T-cell (primary cell): ENCODE measurements around the gene ARL13A. TPM values are rescaled to one million over a fixed set of nuclear protein-coding genes. Genes with fewer than 3 reads are reported as not detected.

ENCODE experiments used
- ATAC-seq, 4 experiments: fragments of 200-7000 bp in 3 of 4; fragments of 150-1000 bp in 1 of 4; cut with Tn5 transposase; replicated peaks in 1 of 4; 1 replicate in 3 of 4; 2 replicates in 1 of 4; pipeline ENCODE4 v1.10.0; 2021; ENCODE audit warnings: moderate library complexity in 3 of 4, mild to moderate bottlenecking in 2 of 4, moderate number of reproducible peaks in 1 of 4
- CTCF ChIA-PET, 2 donors: fragments of 300-600 bp; sonication (Branson Sonifier 250); formaldehyde crosslinking; loops; one replicate each; lab custom pipeline; 2022; ENCODE audit warnings: antibody characterized with exemption in 2 of 2; lab: Charles Lee
- POLR2A ChIA-PET, 2 donors: fragments of 300-600 bp; sonication (Branson Sonifier 250); formaldehyde crosslinking; loops; one replicate each; lab custom pipeline; 2022; ENCODE audit warnings: antibody characterized with exemption in 2 of 2; lab: Charles Lee
- DNase-seq, 35 experiments: peaks; one replicate each; pipeline versions ENCODE4 v3.0.0 to v3.0.0-alpha.2; 2013 to 2023
- H3K27ac ChIP-seq: one replicate; pipeline ENCODE4 v1.5.1; 2013; ENCODE audit warnings: low read length
- H3K27me3 ChIP-seq, 2 experiments: replicated peaks in 1 of 2; 1 replicate in 1 of 2; 2 replicates in 1 of 2; pipeline versions ENCODE4 v1.6.1 to v1.7.0; 2013; ENCODE audit warnings: low read length in 1 of 2, mixed read lengths in 1 of 2; ENCODE audit not compliant: control insufficient read depth in 2 of 2, insufficient read depth in 2 of 2; ENCODE audit errors: extremely low read depth in 1 of 2
- H3K36me3 ChIP-seq, 2 donors: 1 replicate in 1 of 2; 2 replicates in 1 of 2; pipeline versions ENCODE4 v1.6.1 to v1.7.0; 2013; ENCODE audit warnings: low read length in 1 of 2; ENCODE audit not compliant: control insufficient read depth in 2 of 2, insufficient read depth in 1 of 2; ENCODE audit errors: extremely low read depth in 1 of 2
- H3K4me1 ChIP-seq, 2 experiments: 1 replicate in 1 of 2; 2 replicates in 1 of 2; pipeline versions ENCODE4 v1.6.1 to v1.7.0; 2013; ENCODE audit warnings: low read length in 2 of 2, mixed read lengths in 1 of 2; ENCODE audit not compliant: insufficient read depth in 2 of 2, control insufficient read depth in 1 of 2; ENCODE audit errors: extremely low read depth in 1 of 2
- H3K4me3 ChIP-seq, 2 donors: 1 replicate in 1 of 2; 2 replicates in 1 of 2; pipeline versions ENCODE4 v1.5.1 to v1.7.0; 2013; ENCODE audit warnings: mild to moderate bottlenecking in 2 of 2, low read length in 1 of 2, moderate library complexity in 1 of 2; ENCODE audit not compliant: control insufficient read depth in 1 of 2; ENCODE audit errors: extremely low read depth in 1 of 2
- H3K9me3 ChIP-seq: 2 replicates; pipeline ENCODE4 v1.7.0; 2013
- H3K27ac Mint-ChIP-seq, 2 donors: one replicate each; pipeline ENCODE4 v1.8.0; 2020 to 2021; ENCODE audit warnings: mild to moderate bottlenecking in 2 of 2, mixed read lengths in 2 of 2
- H3K27me3 Mint-ChIP-seq, 2 donors: one replicate each; pipeline ENCODE4 v1.8.0; 2021 to 2022; ENCODE audit warnings: mixed read lengths in 2 of 2
- H3K36me3 Mint-ChIP-seq: one replicate; pipeline ENCODE4 v1.8.0; 2021; ENCODE audit warnings: mixed read lengths
- H3K4me1 Mint-ChIP-seq, 3 donors: one replicate each; pipeline ENCODE4 v1.8.0; 2020 to 2022; ENCODE audit warnings: mixed read lengths in 3 of 3, mild to moderate bottlenecking in 1 of 3
- H3K4me3 Mint-ChIP-seq, 3 donors: one replicate each; pipeline ENCODE4 v1.8.0; 2020 to 2022; ENCODE audit warnings: mild to moderate bottlenecking in 3 of 3, mixed read lengths in 3 of 3, moderate library complexity in 3 of 3
- H3K9me3 Mint-ChIP-seq, 3 donors: one replicate each; pipeline ENCODE4 v1.8.0; 2020 to 2022; ENCODE audit warnings: mixed read lengths in 3 of 3
- WGBS: methylation state at CpG from one replicate; pipeline ENCODE4 v1.1.5; 2013; ENCODE audit warnings: missing lambda C conversion rate; ENCODE audit not compliant: insufficient coverage; 5-methylcytosine and 5-hydroxymethylcytosine counted together
- total RNA-seq, 35 experiments: library from RNA in 6 of 35; stranded (reverse) in 6 of 35; fragments of 120-200 nt in 1 of 35; gene quantifications; one replicate each; pipeline versions ENCODE4 v1.2.1 to v1.2.4 and lab custom pipeline; 2013 to 2026

ARL13A gene
- total RNA-seq: not detected
- total RNA-seq (2013): not detected
- total RNA-seq (lab: John Stamatoyannopoulos, UW): 0 to 0.07 (median 0) reads per million in 29 experiments

DNA sequence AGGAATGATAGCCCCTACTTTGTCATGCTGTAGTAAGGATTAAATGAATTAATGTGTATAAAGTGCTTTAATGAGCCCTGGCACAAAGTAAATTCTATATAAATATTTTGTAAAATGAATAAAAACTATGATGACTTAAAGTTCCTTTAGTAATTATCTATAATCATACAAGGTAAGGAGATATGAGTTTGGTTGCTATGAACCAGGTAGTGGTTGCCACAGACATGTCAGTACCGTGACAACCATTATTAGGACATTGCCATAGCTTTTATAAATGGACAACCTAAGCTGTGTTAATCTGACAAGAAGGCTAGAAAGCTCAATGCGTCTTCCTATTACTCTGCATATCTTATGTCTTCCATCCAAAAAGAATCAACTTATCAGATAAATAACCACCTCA lies at the start of gene ARL13A:
ARL13A (plus strand) TSS at position 301 of the 400 bp plus-strand sequence. CDS start 3,982 bp downstream, outside the sequence.
- Mint-ChIP-seq H3K27ac (no peak within 1 kb of the TSS), H3K36me3 (peaks cover 4% of the 10 kb centered on the region), H3K4me1 (no peaks in the 10 kb centered on the region), H3K9me3 (peaks cover 0 to 4% (median 0%) of the 10 kb centered on the region in 3 donors), H3K4me3 (no peak within 1 kb of the TSS), H3K27me3 (peaks cover 0 to 3% of the 10 kb centered on the region in 2 donors)
- Histone ChIP-seq H3K4me3 (no peak within 1 kb of the TSS), H3K27ac (no peak within 1 kb of the TSS), H3K27me3 (no peaks in the 10 kb centered on the region), H3K4me1 (no peaks in the 10 kb centered on the region), H3K36me3 (no peaks in the 10 kb centered on the region), H3K9me3 (no peaks in the 10 kb centered on the region)
- ChIA-PET CTCF (no interaction called here), POLR2A (no interaction called here)
- ATAC-seq (no peak), DNase-seq (no peak)
- WGBS: no CpG with 5 or more reads among the region's 2 CpGs

DNA sequence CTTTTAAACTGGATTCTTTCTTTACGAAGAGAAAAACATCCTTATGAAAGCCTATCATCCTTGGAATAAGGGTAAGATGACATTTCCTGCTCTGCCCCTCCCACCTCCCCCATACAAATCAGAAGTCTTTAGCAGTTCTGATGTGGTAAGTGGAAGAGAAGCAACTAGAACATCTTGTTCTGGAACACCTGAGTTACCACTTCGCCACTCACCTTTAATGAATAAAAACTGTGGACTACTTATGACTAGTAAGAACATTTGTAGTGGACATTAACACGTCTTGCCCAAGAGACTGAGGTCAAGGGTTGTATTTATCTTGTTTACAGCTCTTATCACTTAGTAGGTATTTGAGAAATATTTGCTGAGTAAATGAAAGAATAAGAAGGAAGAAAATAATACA lies 45.1 kb upstream of the ARL13A start:
- Mint-ChIP-seq H3K27me3 (peaks cover 0 to 7% of the 10 kb centered on the region in 2 donors), H3K4me1 (peaks cover 27 to 33% (median 31%) of the 10 kb centered on the region in 3 donors), H3K9me3 (no peaks in the 10 kb centered on the region), H3K36me3 (no peaks in the 10 kb centered on the region), H3K27ac (peak overlapping the region; percentile 21 to 35), H3K4me3 (peak overlapping the region in 1 of 3 donors; percentile 47)
- ChIA-PET CTCF (no interaction called here), POLR2A (no interaction called here)
- no CpG with 5 or more reads among the region's 3 CpGs for WGBS
- ATAC-seq (peak in 1 of 4 experiments; percentile 57), DNase-seq (peak in 2 of 35 experiments; percentile 4 to 26)
- Histone ChIP-seq H3K27me3 (no peaks in the 10 kb centered on the region), H3K4me1 (peaks cover 0 to 5% of the 10 kb centered on the region in 2 experiments), H3K36me3 (no peaks in the 10 kb centered on the region), H3K4me3 (no peak overlapping the region), H3K9me3 (no peaks in the 10 kb centered on the region), H3K27ac (no peak overlapping the region)

DNA sequence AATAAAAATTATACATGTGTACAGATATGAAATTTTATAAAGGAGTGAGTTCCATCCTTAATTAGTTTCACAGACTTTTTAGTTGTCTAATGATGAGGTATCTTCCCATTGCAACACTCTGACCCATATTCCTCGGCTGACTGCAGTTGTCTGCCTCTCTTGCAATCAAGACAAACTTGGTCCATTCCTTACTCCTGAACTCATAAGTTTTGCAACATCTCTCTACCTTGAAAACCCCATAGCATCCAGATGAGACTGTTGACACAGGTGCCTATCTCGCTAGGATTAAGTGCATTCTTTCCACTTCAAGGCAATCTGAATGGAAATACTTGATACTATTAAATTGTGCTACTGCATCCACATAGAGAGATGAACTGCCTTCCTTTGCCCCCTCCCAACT lies 43.1 kb upstream of the ARL13A start:
- no CpG with 5 or more reads among the region's 2 CpGs for WGBS
- peaks cover 33 to 41% (median 39%) of the 10 kb centered on the region in 3 donors for H3K4me1 Mint-ChIP-seq
- peaks cover 0 to 2% (median 0%) of the 10 kb centered on the region in 3 donors for H3K9me3 Mint-ChIP-seq
- Histone ChIP-seq H3K9me3 (no peaks in the 10 kb centered on the region), H3K4me3 (no peak overlapping the region), H3K4me1 (peaks cover 0 to 5% of the 10 kb centered on the region in 2 experiments), H3K36me3 (no peaks in the 10 kb centered on the region), H3K27me3 (no peaks in the 10 kb centered on the region), H3K27ac (no peak overlapping the region)
- peaks cover 4 to 7% of the 10 kb centered on the region in 2 donors for H3K27me3 Mint-ChIP-seq
- DNase-seq: no peak
- POLR2A ChIA-PET: no interaction called here
- CTCF ChIA-PET: no interaction called here
- no peaks in the 10 kb centered on the region for H3K36me3 Mint-ChIP-seq
- ATAC-seq: no peak
- H3K4me3 Mint-ChIP-seq: peak overlapping the region in 2 of 3 donors; percentile 22 to 46
- H3K27ac Mint-ChIP-seq: peak overlapping the region in 1 of 2 donors; percentile 30

DNA sequence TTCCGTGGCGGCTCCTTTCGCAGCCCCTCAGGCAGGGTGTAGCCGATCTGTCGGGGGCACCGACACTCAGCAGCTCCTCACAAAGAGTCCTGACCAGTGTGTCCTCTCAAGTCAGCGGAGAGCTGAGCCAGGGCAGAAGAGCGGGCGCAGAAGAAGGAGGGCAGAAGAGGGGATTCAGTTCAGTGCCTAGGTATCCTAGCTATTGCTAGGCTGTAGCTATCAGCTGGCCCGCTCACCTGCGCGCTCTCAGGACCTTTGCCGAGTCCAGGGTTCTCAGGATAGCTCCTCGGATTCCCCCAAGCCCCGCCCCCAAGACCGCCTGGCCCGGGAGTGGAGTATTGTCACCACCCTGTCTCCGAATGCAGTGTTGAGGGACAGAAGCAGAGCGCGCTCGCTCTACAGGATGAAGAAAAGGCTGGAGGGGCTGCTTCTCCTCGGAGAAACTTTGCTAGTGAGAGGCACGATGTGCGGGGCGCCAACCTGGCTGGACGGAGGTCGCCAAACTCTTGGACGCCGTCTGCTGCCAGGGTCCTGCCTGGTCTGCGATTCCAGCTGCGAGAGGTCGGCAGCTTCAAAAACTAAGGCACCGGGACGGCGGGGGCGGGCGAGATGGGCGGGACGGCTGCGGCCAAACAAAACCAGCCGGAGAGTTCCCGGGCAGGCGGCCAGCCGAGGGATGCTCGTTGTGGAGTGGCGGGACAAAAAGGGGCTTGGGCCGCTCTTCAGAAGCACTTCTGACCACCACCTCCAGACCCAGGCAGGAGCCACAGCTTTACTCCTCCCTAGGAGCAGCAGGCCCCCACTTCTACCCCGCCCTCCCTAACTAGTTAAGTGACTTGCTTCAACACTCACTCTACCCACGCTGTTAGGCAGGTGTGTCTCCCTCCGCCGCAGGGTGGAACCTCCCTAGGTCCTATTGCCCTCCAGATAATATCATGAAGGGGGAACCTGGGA lies 40.6 kb upstream of the ARL13A start, which contains the start of gene XKRX:
XKRX (minus strand) TSS at position 258 of the 954 bp plus-strand sequence. CDS start 613 bp downstream, outside the sequence.
- CTCF ChIA-PET: interaction anchor here (0.6 to 0.7 kb wide), 2 partner anchors 10 to 162 kb away, joined by 3 read pairs; no protein-coding TSS in a partner anchor
- H3K9me3 Mint-ChIP-seq: peaks cover 0 to 4% (median 0%) of the 10 kb centered on the region in 3 donors
- H3K36me3 ChIP-seq: no peaks in the 10 kb centered on the region
- peaks cover 4 to 13% of the 10 kb centered on the region in 2 donors for H3K27me3 Mint-ChIP-seq
- H3K27me3 ChIP-seq: no peaks in the 10 kb centered on the region
- 4% methylated on average over 16 of the region's 51 CpGs for WGBS
- POLR2A ChIA-PET: interaction anchor here in 1 of 2 donors (0.9 kb wide), 1 partner anchor 9 kb away, joined by 3 read pairs; no protein-coding TSS in a partner anchor
- peak; percentile 84 to 92 (median 91) for ATAC-seq
- peaks cover 0 to 5% of the 10 kb centered on the region in 2 experiments for H3K4me1 ChIP-seq
- H3K9me3 ChIP-seq: no peaks in the 10 kb centered on the region
- H3K27ac ChIP-seq: no peak within 1 kb of the TSS
- H3K4me3 Mint-ChIP-seq: peak within 1 kb of the TSS; percentile 84 to 89 (median 88)
- DNase-seq: peak in 29 of 35 experiments; percentile 5 to 48 (median 24)
- no peaks in the 10 kb centered on the region for H3K36me3 Mint-ChIP-seq
- H3K4me1 Mint-ChIP-seq: peaks cover 33 to 46% (median 37%) of the 10 kb centered on the region in 3 donors
- H3K4me3 ChIP-seq: peak within 1 kb of the TSS; percentile 52 to 58
- H3K27ac Mint-ChIP-seq: peak within 1 kb of the TSS; percentile 31 to 85

- no peak overlapping the region for H3K27ac ChIP-seq
- Mint-ChIP-seq H3K36me3 (no peaks in the 10 kb centered on the region), H3K4me1 (peaks cover 14 to 33% (median 16%) of the 10 kb centered on the region in 3 donors), H3K4me3 (peak overlapping the region in 1 of 3 donors; percentile 5), H3K27me3 (peaks cover 4 to 13% of the 10 kb centered on the region in 2 donors), H3K9me3 (peaks cover 0 to 4% (median 0%) of the 10 kb centered on the region in 3 donors), H3K27ac (no peak overlapping the region)
- ChIA-PET CTCF (interaction anchor here in 1 of 2 donors (0.7 kb wide), 1 partner anchor 9 kb away, joined by 5 read pairs; no protein-coding TSS in a partner anchor), POLR2A (interaction anchor here in 1 of 2 donors (0.7 kb wide), 1 partner anchor 8 kb away, joined by 3 read pairs; no protein-coding TSS in a partner anchor)
- no peak overlapping the region for H3K4me3 ChIP-seq
- peaks cover 0 to 5% of the 10 kb centered on the region in 2 experiments for H3K4me1 ChIP-seq
- ATAC-seq (no peak), DNase-seq (no peak)
- H3K36me3 ChIP-seq: no peaks in the 10 kb centered on the region
- 77% methylated on average over 3 of the region's 4 CpGs for WGBS
- no peaks in the 10 kb centered on the region for H3K9me3 ChIP-seq
- H3K27me3 ChIP-seq: no peaks in the 10 kb centered on the region
Measured at GRCh38 chrX:100931218-100931924, 38.1 kb upstream of the ARL13A start.
